Peyer's patch (tissue), 4 donors: ENCODE data around the gene COQ10A.

Source experiments
- CTCF ChIP-seq, 6 experiments: fragments of 450-650 bp in 4 of 6; fragments of 200-600 bp in 2 of 6; sonication (generic) in 1 of 6; IDR thresholded peaks; one replicate each; pipeline ENCODE4 v1.5.1; 2017 to 2019; ENCODE audit warnings: antibody characterized with exemption in 6 of 6, mild to moderate bottlenecking in 3 of 6, moderate library complexity in 1 of 6
- POLR2A ChIP-seq, 2 donors: fragments of 450-650 bp; IDR thresholded peaks; one replicate each; pipeline ENCODE4 v1.5.1; 2017; ENCODE audit warnings: antibody characterized with exemption in 2 of 2, mild to moderate bottlenecking in 2 of 2, moderate library complexity in 2 of 2

GRCh38 chr12:56304872-56305590, 38.3 kb downstream of the COQ10A start:
- TF ChIP-seq CTCF (IDR thresholded peaks at IDR 0.05) (no peak), POLR2A (IDR thresholded peaks at IDR 0.05) (no peak)
